Ectodermal cell (in vitro differentiated cells): Measurements from ENCODE around the gene PML.

Source experiments
- H3K27ac ChIP-seq: 2 replicates; pipeline ENCODE4 v1.7.0; 2013; ENCODE audit warnings: mild to moderate bottlenecking, low read depth, low read length; ENCODE audit not compliant: insufficient read depth, poor library complexity, severe bottlenecking
- H3K27me3 ChIP-seq: 2 replicates; pipeline ENCODE4 v1.7.0; 2013; ENCODE audit warnings: mild to moderate bottlenecking, low read length; ENCODE audit not compliant: insufficient read depth, control insufficient read depth, poor library complexity, severe bottlenecking
- H3K36me3 ChIP-seq: one replicate; pipeline ENCODE4 v1.7.0; 2013; ENCODE audit warnings: low read length; ENCODE audit not compliant: control insufficient read depth, insufficient read depth
- H3K4me1 ChIP-seq: one replicate; pipeline ENCODE4 v1.7.0; 2013; ENCODE audit warnings: low read length; ENCODE audit not compliant: control insufficient read depth, insufficient read depth
- H3K4me3 ChIP-seq: 2 replicates; pipeline ENCODE4 v1.7.0; 2013; ENCODE audit warnings: low read depth, low read length, control low read depth; ENCODE audit not compliant: insufficient read depth
- H3K9me3 ChIP-seq: 2 replicates; pipeline ENCODE4 v1.7.0; 2013; ENCODE audit warnings: mild to moderate bottlenecking, low read length, moderate library complexity; ENCODE audit not compliant: control insufficient read depth
- WGBS, 2 experiments: methylation state at CpG; one replicate each; pipeline ENCODE4 v1.1.7; 2013; ENCODE audit warnings: missing lambda C conversion rate in 2 of 2; 5-methylcytosine and 5-hydroxymethylcytosine counted together

Gene PML

GRCh38 chr15:74040109-74040850, 45.8 kb downstream of the PML start:
- no peaks in the 10 kb centered on the region for H3K9me3 ChIP-seq
- peaks cover 15% of the 10 kb centered on the region for H3K4me1 ChIP-seq
- H3K36me3 ChIP-seq: no peaks in the 10 kb centered on the region
- 73 to 78% methylated on average over 7 of the region's 7 CpGs for WGBS, 2 experiments
- no peaks in the 10 kb centered on the region for H3K27me3 ChIP-seq
- no peak overlapping the region for H3K27ac ChIP-seq
- no peak overlapping the region for H3K4me3 ChIP-seq

- H3K27ac ChIP-seq: no peak overlapping the region
- no peaks in the 10 kb centered on the region for H3K27me3 ChIP-seq
- peaks cover 14% of the 10 kb centered on the region for H3K4me1 ChIP-seq
- H3K4me3 ChIP-seq: no peak overlapping the region
- WGBS, 2 experiments: 93% methylated on average over 10 of the region's 10 CpGs
- no peaks in the 10 kb centered on the region for H3K36me3 ChIP-seq
- no peaks in the 10 kb centered on the region for H3K9me3 ChIP-seq
Measured at GRCh38 chr15:74041311-74041756, 46.8 kb downstream of the PML start.

- Histone ChIP-seq H3K36me3 (no peaks in the 10 kb centered on the region), H3K4me1 (peaks cover 8% of the 10 kb centered on the region), H3K27ac (no peak overlapping the region), H3K27me3 (no peaks in the 10 kb centered on the region), H3K9me3 (no peaks in the 10 kb centered on the region), H3K4me3 (no peak overlapping the region)
- WGBS, 2 experiments: 95% methylated on average over 8 of the region's 8 CpGs
Measured at GRCh38 chr15:74041777-74042435, 47.4 kb downstream of the PML start.

GRCh38 chr15:74042603-74043424, 48.3 kb downstream of the PML start:
- Histone ChIP-seq H3K27me3 (no peaks in the 10 kb centered on the region), H3K4me3 (no peak overlapping the region), H3K4me1 (peaks cover 5% of the 10 kb centered on the region), H3K36me3 (no peaks in the 10 kb centered on the region), H3K27ac (no peak overlapping the region), H3K9me3 (no peaks in the 10 kb centered on the region)
- 91 to 95% methylated on average over 11 of the region's 11 CpGs for WGBS, 2 experiments

- Histone ChIP-seq H3K27me3 (no peaks in the 10 kb centered on the region), H3K4me1 (peaks cover 5% of the 10 kb centered on the region), H3K4me3 (no peak overlapping the region), H3K9me3 (no peaks in the 10 kb centered on the region), H3K36me3 (no peaks in the 10 kb centered on the region), H3K27ac (no peak overlapping the region)
- WGBS, 2 experiments: 78 to 80% methylated on average over 7 of the region's 7 CpGs
Measured at GRCh38 chr15:74043425-74044266, 49.1 kb downstream of the PML start.

GRCh38 chr15:74044267-74045110, 50.0 kb downstream of the PML start:
- Histone ChIP-seq H3K36me3 (no peaks in the 10 kb centered on the region), H3K9me3 (no peaks in the 10 kb centered on the region)
- WGBS, 2 experiments: 92% methylated on average over 31 of the region's 31 CpGs

GRCh38 chr15:74045184-74045583, 50.7 kb downstream of the PML start:
- Histone ChIP-seq H3K9me3 (no peaks in the 10 kb centered on the region), H3K27me3 (no peaks in the 10 kb centered on the region), H3K27ac (no peak overlapping the region), H3K36me3 (no peaks in the 10 kb centered on the region), H3K4me1 (peaks cover 5% of the 10 kb centered on the region), H3K4me3 (no peak overlapping the region)

More at GRCh38 chr15:74044267-74045110, 50.0 kb downstream of the PML start:
- Histone ChIP-seq H3K4me3 (no peak overlapping the region), H3K4me1 (peaks cover 5% of the 10 kb centered on the region), H3K27me3 (no peaks in the 10 kb centered on the region), H3K27ac (no peak overlapping the region)

- Histone ChIP-seq H3K4me3 (no peak overlapping the region), H3K27me3 (no peaks in the 10 kb centered on the region), H3K27ac (no peak overlapping the region), H3K9me3 (no peaks in the 10 kb centered on the region), H3K36me3 (no peaks in the 10 kb centered on the region), H3K4me1 (no peaks in the 10 kb centered on the region)
- 84 to 85% methylated on average over 7 of the region's 7 CpGs for WGBS, 2 experiments
Measured at GRCh38 chr15:74045636-74046274, 51.2 kb downstream of the PML start.

- no peak overlapping the region for H3K4me3 ChIP-seq
- no peaks in the 10 kb centered on the region for H3K4me1 ChIP-seq
- WGBS, 2 experiments: 90 to 91% methylated on average over 7 of the region's 7 CpGs
- H3K36me3 ChIP-seq: no peaks in the 10 kb centered on the region
- H3K27ac ChIP-seq: no peak overlapping the region
- H3K27me3 ChIP-seq: no peaks in the 10 kb centered on the region
- no peaks in the 10 kb centered on the region for H3K9me3 ChIP-seq
Measured at GRCh38 chr15:74046275-74046674, 51.8 kb downstream of the PML start.
